WTC11 (cell line): ENCODE results near the gene PIGS. TPM values are rescaled to one million over a fixed set of nuclear protein-coding genes. Genes with fewer than 3 reads are reported as not detected.

ENCODE experiments used
- ATAC-seq: fragments of 200-7000 bp; cut with Tn5 transposase; 2 replicates; pipeline ENCODE4 v1.10.0; 2021; ENCODE audit warnings: mild to moderate bottlenecking, moderate library complexity
- CTCF ChIA-PET: fragments of 300-600 bp; sonication (Branson Sonifier 250); formaldehyde crosslinking; loops from one replicate; lab custom pipeline; 2021; ENCODE audit warnings: antibody characterized with exemption; lab: Charles Lee
- POLR2A ChIA-PET: fragments of 350-600 bp; sonication (Branson Sonifier 250); formaldehyde crosslinking; loops from one replicate; lab custom pipeline; 2021; ENCODE audit warnings: antibody characterized with exemption; lab: Charles Lee
- DNase-seq: peaks from one replicate; pipeline ENCODE4 v3.0.0; 2021; ENCODE audit warnings: low spot score
- H3K27ac Mint-ChIP-seq: 2 replicates; pipeline ENCODE4 v1.8.0; 2021; ENCODE audit warnings: mixed read lengths
- H3K27me3 Mint-ChIP-seq: 2 replicates; pipeline ENCODE4 v1.8.0; 2021; ENCODE audit warnings: low read depth, mild to moderate bottlenecking, moderate library complexity, mixed read lengths
- H3K36me3 Mint-ChIP-seq: 2 replicates; pipeline ENCODE4 v1.8.0; 2021; ENCODE audit warnings: mixed read lengths
- H3K4me1 Mint-ChIP-seq: 2 replicates; pipeline ENCODE4 v1.8.0; 2022; ENCODE audit warnings: mixed read lengths
- H3K4me3 Mint-ChIP-seq: 2 replicates; pipeline ENCODE4 v1.8.0; 2021; ENCODE audit warnings: mild to moderate bottlenecking, moderate library complexity, mixed read lengths
- H3K9me3 Mint-ChIP-seq: 2 replicates; pipeline ENCODE4 v1.8.0; 2021; ENCODE audit warnings: mixed read lengths
- CREB1 ChIP-seq: sonication (generic); formaldehyde crosslinking; IDR thresholded peaks from 2 replicates; pipeline ENCODE4 v1.8.0; 2023; ENCODE audit warnings: mild to moderate bottlenecking, missing genetic modification reagents
- E2F1 ChIP-seq: sonication (generic); formaldehyde crosslinking; IDR thresholded peaks from 2 replicates; pipeline ENCODE4 v1.8.0; 2022; ENCODE audit warnings: mild to moderate bottlenecking, missing genetic modification reagents
- ELF4 ChIP-seq: sonication (generic); formaldehyde crosslinking; IDR thresholded peaks from 2 replicates; pipeline ENCODE4 v1.8.1; 2022; ENCODE audit warnings: low read depth, mild to moderate bottlenecking, moderate library complexity, missing genetic modification reagents
- EMX1 ChIP-seq: fragments of 250-450 bp; sonication (Bioruptor Pico); IDR thresholded peaks from 2 replicates; pipeline ENCODE4 v1.8.0; 2021; ENCODE audit warnings: mild to moderate bottlenecking
- ESRRA ChIP-seq: sonication (generic); formaldehyde crosslinking; IDR thresholded peaks from 2 replicates; pipeline ENCODE4 v1.8.1; 2022; ENCODE audit warnings: mild to moderate bottlenecking, missing genetic modification reagents, borderline replicate concordance
- ETV6 ChIP-seq: sonication (generic); formaldehyde crosslinking; IDR thresholded peaks from 2 replicates; pipeline ENCODE4 v1.8.1; 2022; ENCODE audit warnings: mild to moderate bottlenecking, missing genetic modification reagents
- GRHL2 ChIP-seq: fragments of 250-450 bp; sonication (Bioruptor Pico); IDR thresholded peaks from 2 replicates; pipeline ENCODE4 v1.8.0; 2022; ENCODE audit warnings: mild to moderate bottlenecking, moderate library complexity; ENCODE audit not compliant: insufficient replicate concordance, severe bottlenecking
- GTF2I ChIP-seq: fragments of 250-450 bp; sonication (Bioruptor Pico); conservative IDR thresholded peaks from 2 replicates; pipeline ENCODE4 v1.4.0; 2021; ENCODE audit warnings: mild to moderate bottlenecking
- HMGA2 ChIP-seq: fragments of 250-450 bp; sonication (Bioruptor Pico); IDR thresholded peaks from 2 replicates; pipeline ENCODE4 v1.4.0; 2021; ENCODE audit warnings: mild to moderate bottlenecking, moderate library complexity
- JAZF1 ChIP-seq: fragments of 250-450 bp; sonication (Bioruptor Pico); IDR thresholded peaks from 2 replicates; pipeline ENCODE4 v1.9.0; 2021; ENCODE audit warnings: moderate library complexity, mild to moderate bottlenecking, inconsistent platforms
- KAT7 ChIP-seq: sonication (generic); formaldehyde crosslinking; IDR thresholded peaks from 2 replicates; pipeline ENCODE4 v1.8.1; 2023; ENCODE audit warnings: missing genetic modification reagents, mild to moderate bottlenecking, borderline replicate concordance
- MYBL2 ChIP-seq: sonication (generic); formaldehyde crosslinking; IDR thresholded peaks from 2 replicates; pipeline ENCODE4 v1.8.1; 2023; ENCODE audit warnings: mild to moderate bottlenecking, moderate library complexity, missing genetic modification reagents
- NFE2L1 ChIP-seq: sonication (generic); formaldehyde crosslinking; IDR thresholded peaks from 2 replicates; pipeline ENCODE4 v1.8.1; 2023; ENCODE audit warnings: missing genetic modification reagents
- NR3C1 ChIP-seq: sonication (generic); formaldehyde crosslinking; conservative IDR thresholded peaks from 2 replicates; pipeline ENCODE4 v1.8.1; 2023; ENCODE audit warnings: low read depth, mild to moderate bottlenecking, missing genetic modification reagents
- SMAD3 ChIP-seq: sonication (generic); formaldehyde crosslinking; IDR thresholded peaks from 2 replicates; pipeline ENCODE4 v1.8.0; 2022; ENCODE audit warnings: missing genetic modification reagents, mild to moderate bottlenecking, borderline replicate concordance
- SMAD4 ChIP-seq: sonication (generic); formaldehyde crosslinking; IDR thresholded peaks from 2 replicates; pipeline ENCODE4 v1.8.0; 2022; ENCODE audit warnings: mild to moderate bottlenecking, missing genetic modification reagents
- SOX15 ChIP-seq: fragments of 250-450 bp; sonication (Bioruptor Pico); IDR thresholded peaks from 2 replicates; pipeline ENCODE4 v1.9.0; 2021; ENCODE audit warnings: mild to moderate bottlenecking
- SP1 ChIP-seq: sonication (generic); formaldehyde crosslinking; conservative IDR thresholded peaks from 2 replicates; pipeline ENCODE4 v1.8.1; 2022; ENCODE audit warnings: missing genetic modification reagents
- TEAD4 ChIP-seq: sonication (generic); formaldehyde crosslinking; IDR thresholded peaks from 2 replicates; pipeline ENCODE4 v1.8.0; 2022; ENCODE audit warnings: mild to moderate bottlenecking, missing genetic modification reagents
- USF1 ChIP-seq: sonication (generic); formaldehyde crosslinking; IDR thresholded peaks from 2 replicates; pipeline ENCODE4 v1.8.0; 2022; ENCODE audit warnings: mild to moderate bottlenecking, missing genetic modification reagents
- ZBTB21 ChIP-seq: sonication (generic); formaldehyde crosslinking; IDR thresholded peaks from 2 replicates; pipeline ENCODE4 v1.8.1; 2023; ENCODE audit warnings: mild to moderate bottlenecking, missing genetic modification reagents, borderline replicate concordance
- ZNF138 ChIP-seq: sonication (generic); formaldehyde crosslinking; conservative IDR thresholded peaks from 2 replicates; pipeline ENCODE4 v1.8.1; 2022; ENCODE audit warnings: mild to moderate bottlenecking, moderate library complexity, missing genetic modification reagents
- ZNF219 ChIP-seq: sonication (generic); formaldehyde crosslinking; IDR thresholded peaks from 2 replicates; pipeline ENCODE4 v1.8.0; 2023; ENCODE audit warnings: missing genetic modification reagents, mild to moderate bottlenecking, borderline replicate concordance
- ZNF232 ChIP-seq: sonication (generic); formaldehyde crosslinking; IDR thresholded peaks from 2 replicates; pipeline ENCODE4 v1.8.0; 2022; ENCODE audit warnings: mild to moderate bottlenecking, missing genetic modification reagents
- ZSCAN18 ChIP-seq: fragments of 250-450 bp; sonication (Bioruptor Pico); IDR thresholded peaks from 2 replicates; pipeline ENCODE4 v2.1.2; 2022; ENCODE audit warnings: mild to moderate bottlenecking, moderate library complexity
- total RNA-seq: library from RNA; stranded (reverse); gene quantifications from 3 replicates; pipeline ENCODE4 v1.2.3, GENCODE V29; 2021
- TF ChIP-seq, protein P1 (sequence below): fragments of 250-450 bp; sonication (Bioruptor Pico); IDR thresholded peaks from 2 replicates; pipeline ENCODE4 v1.9.0; 2021; ENCODE audit warnings: mild to moderate bottlenecking
- TF ChIP-seq, protein P2 (sequence below): sonication (generic); formaldehyde crosslinking; IDR thresholded peaks from 2 replicates; pipeline ENCODE4 v1.8.0; 2022; ENCODE audit warnings: mild to moderate bottlenecking, missing genetic modification reagents
- TF ChIP-seq, protein P3 (sequence below): sonication (generic); formaldehyde crosslinking; IDR thresholded peaks from 2 replicates; pipeline ENCODE4 v1.8.0; 2023; ENCODE audit warnings: mild to moderate bottlenecking, missing genetic modification reagents

The PIGS gene
- total RNA-seq, 1 experiment from 2014 or later: 50.6 TPM

DNA sequence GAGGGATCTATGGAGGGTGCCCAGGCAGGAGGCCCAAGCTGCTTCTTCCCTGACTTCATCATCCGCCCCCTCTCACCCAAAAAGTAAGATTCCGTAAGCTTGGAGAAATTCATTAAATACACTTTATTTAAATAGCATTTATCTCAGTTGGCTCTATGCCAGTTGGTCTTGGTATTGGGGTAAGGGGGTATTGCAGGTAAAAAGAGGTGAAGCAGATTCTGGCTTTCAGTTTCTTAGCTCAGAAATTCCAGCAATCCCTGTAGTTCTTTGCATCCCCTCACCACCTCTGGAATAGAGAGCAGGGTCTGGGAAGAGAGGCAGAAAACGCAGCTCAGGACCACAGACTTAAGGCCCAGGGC is 6.1 kb upstream of the PIGS start:
- H3K4me3 Mint-ChIP-seq: no peak overlapping the region

GRCh38 chr17:28576758-28577465 is 5.6 kb upstream of the PIGS start, which contains the start of gene ALDOC:
ALDOC (minus strand) TSS chr17:28576895; CDS start chr17:28575532, 1,363 bp downstream.
- Mint-ChIP-seq H3K4me3 (peak within 1 kb of the TSS; percentile 75), H3K27ac (peak within 1 kb of the TSS; percentile 97), H3K9me3 (no peaks in the 10 kb centered on the region), H3K36me3 (peaks cover 43% of the 10 kb centered on the region), H3K27me3 (peaks cover 3% of the 10 kb centered on the region; the same call in 1 of the 2 replicates), H3K4me1 (peaks cover 16% of the 10 kb centered on the region)
- peak; percentile 90 for ATAC-seq
- DNase-seq: peak; percentile 99
- ChIA-PET CTCF (interaction anchor here (0.8 to 3.6 kb wide), 9 partner anchors 23 to 82 kb away, joined by 3 to 26 read pairs (median 6); partner anchors contain the start of gene BLTP2), POLR2A (interaction anchor here (0.6 to 1.6 kb wide), 11 partner anchors 17 to 326 kb away, joined by 3 to 8 read pairs (median 3); partner anchors contain the start of genes DHRS13, SDF2, SUPT6H and UNC119)
- TF ChIP-seq, protein P1, sequence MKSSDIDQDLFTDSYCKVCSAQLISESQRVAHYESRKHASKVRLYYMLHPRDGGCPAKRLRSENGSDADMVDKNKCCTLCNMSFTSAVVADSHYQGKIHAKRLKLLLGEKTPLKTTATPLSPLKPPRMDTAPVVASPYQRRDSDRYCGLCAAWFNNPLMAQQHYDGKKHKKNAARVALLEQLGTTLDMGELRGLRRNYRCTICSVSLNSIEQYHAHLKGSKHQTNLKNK (CRISPR knock-in tag): no peak
- TF ChIP-seq NR3C1 (CRISPR knock-in tag) (no peak), ESRRA (peak; percentile 27; the same call in 1 of the 2 replicates), CREB1 (no peak), ZNF232 (0 out of 2 replicates have a peak, but pooled peaks have one; percentile 56), TEAD4 (CRISPR knock-in tag) (no peak), KAT7 (CRISPR knock-in tag) (no peak), ZBTB21 (CRISPR knock-in tag) (no peak), SP1 (CRISPR knock-in tag) (peak; percentile 99), ZSCAN18 (CRISPR knock-in tag) (no peak), EMX1 (CRISPR knock-in tag) (no peak), GRHL2 (no peak), JAZF1 (CRISPR knock-in tag) (no peak), E2F1 (no peak), ETV6 (CRISPR knock-in tag) (peak; percentile 87), ELF4 (CRISPR knock-in tag) (no peak)

More for the DNA sequence above, 6.1 kb upstream of the PIGS start:
- peaks cover 14% of the 10 kb centered on the region for H3K4me1 Mint-ChIP-seq
- no peak for ATAC-seq
- H3K27me3 Mint-ChIP-seq: peaks cover 3% of the 10 kb centered on the region; the same call in 1 of the 2 replicates
- ChIA-PET CTCF (interaction anchor here (0.8 to 3.6 kb wide), 8 partner anchors 22 to 82 kb away, joined by 3 to 26 read pairs (median 6); partner anchors contain the start of gene BLTP2), POLR2A (interaction anchor here (0.8 to 1.6 kb wide), 5 partner anchors 16 to 127 kb away, joined by 3 to 8 read pairs (median 3); partner anchors contain the start of gene UNC119)
- peaks cover 43% of the 10 kb centered on the region for H3K36me3 Mint-ChIP-seq
- no peaks in the 10 kb centered on the region for H3K9me3 Mint-ChIP-seq
- TF ChIP-seq, protein P2, sequence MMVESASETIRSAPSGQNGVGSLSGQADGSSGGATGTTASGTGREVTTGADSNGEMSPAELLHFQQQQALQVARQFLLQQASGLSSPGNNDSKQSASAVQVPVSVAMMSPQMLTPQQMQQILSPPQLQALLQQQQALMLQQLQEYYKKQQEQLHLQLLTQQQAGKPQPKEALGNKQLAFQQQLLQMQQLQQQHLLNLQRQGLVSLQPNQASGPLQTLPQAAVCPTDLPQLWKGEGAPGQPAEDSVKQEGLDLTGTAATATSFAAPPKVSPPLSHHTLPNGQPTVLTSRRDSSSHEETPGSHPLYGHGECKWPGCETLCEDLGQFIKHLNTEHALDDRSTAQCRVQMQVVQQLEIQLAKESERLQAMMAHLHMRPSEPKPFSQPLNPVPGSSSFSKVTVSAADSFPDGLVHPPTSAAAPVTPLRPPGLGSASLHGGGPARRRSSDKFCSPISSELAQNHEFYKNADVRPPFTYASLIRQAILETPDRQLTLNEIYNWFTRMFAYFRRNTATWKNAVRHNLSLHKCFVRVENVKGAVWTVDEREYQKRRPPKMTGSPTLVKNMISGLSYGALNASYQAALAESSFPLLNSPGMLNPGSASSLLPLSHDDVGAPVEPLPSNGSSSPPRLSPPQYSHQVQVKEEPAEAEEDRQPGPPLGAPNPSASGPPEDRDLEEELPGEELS (CRISPR knock-in tag): no peak
- TF ChIP-seq, protein P3, sequence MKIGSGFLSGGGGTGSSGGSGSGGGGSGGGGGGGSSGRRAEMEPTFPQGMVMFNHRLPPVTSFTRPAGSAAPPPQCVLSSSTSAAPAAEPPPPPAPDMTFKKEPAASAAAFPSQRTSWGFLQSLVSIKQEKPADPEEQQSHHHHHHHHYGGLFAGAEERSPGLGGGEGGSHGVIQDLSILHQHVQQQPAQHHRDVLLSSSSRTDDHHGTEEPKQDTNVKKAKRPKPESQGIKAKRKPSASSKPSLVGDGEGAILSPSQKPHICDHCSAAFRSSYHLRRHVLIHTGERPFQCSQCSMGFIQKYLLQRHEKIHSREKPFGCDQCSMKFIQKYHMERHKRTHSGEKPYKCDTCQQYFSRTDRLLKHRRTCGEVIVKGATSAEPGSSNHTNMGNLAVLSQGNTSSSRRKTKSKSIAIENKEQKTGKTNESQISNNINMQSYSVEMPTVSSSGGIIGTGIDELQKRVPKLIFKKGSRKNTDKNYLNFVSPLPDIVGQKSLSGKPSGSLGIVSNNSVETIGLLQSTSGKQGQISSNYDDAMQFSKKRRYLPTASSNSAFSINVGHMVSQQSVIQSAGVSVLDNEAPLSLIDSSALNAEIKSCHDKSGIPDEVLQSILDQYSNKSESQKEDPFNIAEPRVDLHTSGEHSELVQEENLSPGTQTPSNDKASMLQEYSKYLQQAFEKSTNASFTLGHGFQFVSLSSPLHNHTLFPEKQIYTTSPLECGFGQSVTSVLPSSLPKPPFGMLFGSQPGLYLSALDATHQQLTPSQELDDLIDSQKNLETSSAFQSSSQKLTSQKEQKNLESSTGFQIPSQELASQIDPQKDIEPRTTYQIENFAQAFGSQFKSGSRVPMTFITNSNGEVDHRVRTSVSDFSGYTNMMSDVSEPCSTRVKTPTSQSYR: no peak
- TF ChIP-seq GTF2I: no peak
- TF ChIP-seq EMX1 (CRISPR knock-in tag): no peak
- TF ChIP-seq NFE2L1 (CRISPR knock-in tag): no peak
- TF ChIP-seq SOX15: no peak
- TF ChIP-seq SMAD4 (CRISPR knock-in tag): no peak
- no peak for TF ChIP-seq HMGA2 (CRISPR knock-in tag)
- TF ChIP-seq ESRRA: no peak
- no peak for TF ChIP-seq ETV6 (CRISPR knock-in tag)
- no peak for TF ChIP-seq USF1
- TF ChIP-seq TEAD4 (CRISPR knock-in tag): no peak
- TF ChIP-seq ZNF138 (CRISPR knock-in tag): no peak
- no peak for TF ChIP-seq SMAD3 (CRISPR knock-in tag)
- no peak for TF ChIP-seq MYBL2 (CRISPR knock-in tag)
- TF ChIP-seq ZNF219 (CRISPR knock-in tag): no peak
- no peak for DNase-seq
- peak overlapping the region; percentile 97 for H3K27ac Mint-ChIP-seq
